ENCODE measurements around the gene GRK5. TPM values are rescaled to one million over a fixed set of nuclear protein-coding genes. Genes with fewer than 3 reads are reported as not detected.

GRK5 gene
- total RNA-seq, 4 donors from 2014 or later: 9.2 to 27.3 (median 15.0) TPM

DNA sequence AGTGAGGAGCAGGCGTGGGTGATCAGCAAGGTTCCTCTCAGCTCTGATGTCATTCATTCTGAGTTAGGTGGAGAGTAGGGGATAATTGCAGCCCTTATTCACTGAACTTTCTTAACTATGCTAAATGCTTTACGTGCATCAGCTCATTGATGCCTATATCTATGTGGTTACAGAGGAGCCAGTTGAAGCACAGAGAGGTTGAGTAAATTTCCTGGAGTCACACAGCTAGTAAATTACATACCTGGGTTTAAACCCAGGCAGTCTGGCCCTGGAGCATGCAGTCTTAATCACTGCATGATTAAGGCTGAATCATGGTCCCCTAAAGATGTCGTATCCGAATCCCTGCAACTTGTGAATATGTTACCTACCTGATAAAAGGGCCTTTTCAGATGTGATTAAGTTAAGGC, 99.6 kb downstream of the GRK5 start:
- peak overlapping the region in 1 of 3 donors; percentile 51 for H3K27ac ChIP-seq
- intact Hi-C loops (cut with DNase I): no loop called here
- no peaks in the 10 kb centered on the region for H3K36me3 ChIP-seq
- 94 to 99% methylated on average over 4 of the region's 4 CpGs for WGBS, 2 donors
- no peaks in the 10 kb centered on the region for H3K27me3 ChIP-seq
- H3K9me3 ChIP-seq: no peaks in the 10 kb centered on the region
- peaks cover 9 to 68% of the 10 kb centered on the region in 2 donors for H3K4me1 ChIP-seq
- no peak overlapping the region for H3K4me3 ChIP-seq (replicated peaks in 1 of 3)
- no peak for DNase-seq
- TF ChIP-seq POLR2A (IDR thresholded peaks at IDR 0.05): no peak
- TF ChIP-seq CTCF (IDR thresholded peaks at IDR 0.05): no peak

GRCh38 chr10:119308089-119308488, 100.7 kb downstream of the GRK5 start:
- no peak overlapping the region for H3K4me3 ChIP-seq (replicated peaks in 1 of 3)
- no peak for TF ChIP-seq POLR2A (IDR thresholded peaks at IDR 0.05)
- DNase-seq: no peak
- intact Hi-C loops (cut with DNase I): no loop called here
- H3K9me3 ChIP-seq: no peaks in the 10 kb centered on the region
- no peak overlapping the region for H3K27ac ChIP-seq
- WGBS, 2 donors: 100% methylated on average over 4 to 5 of the region's 12 CpGs
- no peaks in the 10 kb centered on the region for H3K36me3 ChIP-seq
- no peaks in the 10 kb centered on the region for H3K27me3 ChIP-seq
- peaks cover 0 to 57% of the 10 kb centered on the region in 2 donors for H3K4me1 ChIP-seq

DNA sequence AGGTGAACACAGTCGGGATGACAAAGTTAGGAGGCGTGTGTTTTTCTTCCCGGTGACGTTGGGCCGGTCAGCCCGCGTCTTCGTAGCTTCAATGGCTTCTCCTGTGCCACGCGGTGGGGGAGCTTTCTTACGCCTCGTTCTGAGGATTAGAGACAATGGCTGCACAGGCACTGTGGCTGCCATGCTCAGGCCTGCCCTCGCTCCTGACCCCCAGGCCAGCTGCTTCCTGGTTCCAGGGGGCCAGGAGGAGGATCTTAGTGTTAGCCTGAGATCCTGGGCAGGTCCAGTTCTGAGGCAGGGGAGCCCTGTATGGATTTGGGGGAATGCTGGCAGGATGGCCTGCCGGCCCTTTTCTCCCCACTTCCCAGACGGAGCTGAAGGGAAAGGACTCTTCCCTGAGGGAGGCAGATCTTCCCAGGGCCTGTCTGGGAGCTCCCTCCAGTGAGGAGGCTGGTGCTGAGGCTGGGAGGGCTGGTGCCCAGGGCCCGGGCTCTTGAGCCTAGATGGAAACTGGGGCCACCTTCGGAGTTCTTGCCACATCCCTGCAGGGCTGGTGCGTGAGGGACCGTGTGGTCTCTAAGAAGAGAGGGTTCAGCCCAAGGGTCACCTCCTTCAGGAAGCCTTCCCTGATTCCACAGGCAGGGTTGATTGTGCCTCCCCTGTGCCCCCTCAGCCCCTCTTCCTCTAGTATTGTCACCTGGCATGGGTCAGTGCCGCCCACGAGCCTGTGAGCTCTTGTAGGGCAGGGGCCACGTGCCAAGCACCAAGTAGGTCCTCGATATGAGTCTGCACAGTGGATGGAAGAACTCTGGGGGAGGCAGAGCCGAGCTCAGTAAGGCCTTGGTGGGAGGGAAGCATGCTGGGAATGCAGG, 101.4 kb downstream of the GRK5 start:
- no peak for TF ChIP-seq CTCF (IDR thresholded peaks at IDR 0.05)
- no peak for TF ChIP-seq POLR2A (IDR thresholded peaks at IDR 0.05)
- Histone ChIP-seq H3K27me3 (no peaks in the 10 kb centered on the region), H3K4me3 (replicated peaks in 1 of 3) (no peak overlapping the region), H3K36me3 (no peaks in the 10 kb centered on the region), H3K9me3 (no peaks in the 10 kb centered on the region), H3K4me1 (peaks cover 6 to 56% of the 10 kb centered on the region in 2 donors), H3K27ac (no peak overlapping the region)
- 86% methylated on average over 20 to 23 of the region's 24 CpGs for WGBS, 2 donors
- intact Hi-C loops (cut with DNase I): no loop called here
- DNase-seq: no peak

DNA sequence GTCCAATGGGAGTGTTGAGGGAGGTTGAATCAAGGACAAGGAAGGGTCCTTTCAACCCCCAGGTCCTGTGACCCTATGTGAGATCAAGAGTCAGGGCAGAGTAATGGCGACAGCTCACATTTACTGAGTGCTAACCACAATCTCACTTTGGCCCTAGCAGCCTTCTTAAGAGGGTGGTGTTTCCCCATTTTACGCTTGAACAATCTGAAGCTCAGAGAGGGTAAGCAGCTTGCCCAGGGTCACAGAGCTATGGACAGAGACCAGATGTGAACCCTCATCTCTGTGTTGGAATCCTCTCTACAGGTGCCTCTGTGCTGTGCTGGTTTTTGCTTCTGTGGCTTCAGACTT, 102.0 kb downstream of the GRK5 start:
- H3K9me3 ChIP-seq: no peaks in the 10 kb centered on the region
- H3K36me3 ChIP-seq: no peaks in the 10 kb centered on the region
- H3K4me3 ChIP-seq (replicated peaks in 1 of 3): no peak overlapping the region
- peak overlapping the region in 1 of 3 donors; percentile 4 for H3K27ac ChIP-seq
- no peaks in the 10 kb centered on the region for H3K27me3 ChIP-seq
- WGBS, 2 donors: 90 to 97% methylated on average over 2 of the region's 2 CpGs
- no peak for DNase-seq
- intact Hi-C loops (cut with DNase I): no loop called here
- H3K4me1 ChIP-seq: peaks cover 12 to 56% of the 10 kb centered on the region in 2 donors
- TF ChIP-seq POLR2A (IDR thresholded peaks at IDR 0.05) (no peak), CTCF (IDR thresholded peaks at IDR 0.05) (no peak)

DNA sequence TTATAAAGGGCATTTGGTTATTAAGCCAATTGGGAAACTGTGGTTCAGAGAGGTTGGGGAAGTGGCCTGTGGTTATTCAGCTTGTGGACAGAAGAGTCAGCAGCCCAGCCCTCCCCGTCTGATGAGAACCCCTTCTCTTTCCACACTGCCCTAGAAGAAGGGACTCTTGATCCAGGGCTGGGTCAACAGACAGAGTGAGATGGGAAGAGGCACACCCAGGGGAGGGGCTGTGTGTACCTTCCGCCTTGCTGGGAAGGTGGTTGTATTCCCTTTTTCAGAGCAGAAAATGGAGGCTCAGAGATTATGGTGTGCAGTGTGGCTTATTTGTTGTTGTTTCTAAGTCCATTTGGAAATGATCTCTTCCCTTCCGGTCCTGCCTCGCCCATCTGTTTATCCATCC, 103.4 kb downstream of the GRK5 start:
- Histone ChIP-seq H3K4me3 (replicated peaks in 1 of 3) (no peak overlapping the region), H3K9me3 (no peaks in the 10 kb centered on the region), H3K4me1 (peaks cover 25 to 57% of the 10 kb centered on the region in 2 donors), H3K27ac (peak overlapping the region in 1 of 3 donors; percentile 4), H3K27me3 (no peaks in the 10 kb centered on the region), H3K36me3 (no peaks in the 10 kb centered on the region)
- intact Hi-C loops (cut with DNase I): no loop called here
- DNase-seq: no peak
- WGBS, 2 donors: 94 to 96% methylated on average over 4 of the region's 4 CpGs
- TF ChIP-seq POLR2A (IDR thresholded peaks at IDR 0.05): no peak
- TF ChIP-seq CTCF (IDR thresholded peaks at IDR 0.05): no peak

Measured in thyroid gland (tissue), 4 donors.